Lung (tissue), 12 donors: Measurements from ENCODE around the gene PLD6. TPM values are rescaled to one million over a fixed set of nuclear protein-coding genes. Genes with fewer than 3 reads are reported as not detected.

Experiments
- ATAC-seq: fragments of 200-7000 bp; cut with Tn5 transposase; one replicate; pipeline ENCODE4 v1.9.1; 2020; ENCODE audit warnings: moderate number of reproducible peaks; ENCODE audit not compliant: insufficient read depth, low FRiP score
- DNase-seq, 3 donors: peaks; one replicate each; pipeline ENCODE4 v3.0.0-alpha.2; 2013 to 2017
- H3K27ac ChIP-seq, 2 donors: one replicate each; pipeline ENCODE4 v1.5.1; 2013; ENCODE audit warnings: mild to moderate bottlenecking in 2 of 2, moderate library complexity in 2 of 2, control low read depth in 1 of 2, inconsistent platforms in 1 of 2, low read depth in 1 of 2, low read length in 1 of 2
- H3K27me3 ChIP-seq, 3 donors: one replicate each; pipeline ENCODE4 v1.5.1; 2013; ENCODE audit warnings: low read length in 2 of 3; ENCODE audit not compliant: control insufficient read depth in 3 of 3, insufficient read depth in 3 of 3
- H3K36me3 ChIP-seq, 4 donors: one replicate each; pipeline ENCODE4 v1.5.1; 2013; ENCODE audit warnings: low read length in 4 of 4, mild to moderate bottlenecking in 1 of 4, moderate library complexity in 1 of 4; ENCODE audit not compliant: control insufficient read depth in 4 of 4, insufficient read depth in 4 of 4
- H3K4me1 ChIP-seq, 5 donors: one replicate each; pipeline ENCODE4 v1.5.1; 2013; ENCODE audit warnings: low read length in 5 of 5, mild to moderate bottlenecking in 2 of 5, moderate library complexity in 1 of 5; ENCODE audit not compliant: control insufficient read depth in 5 of 5, insufficient read depth in 5 of 5
- H3K4me3 ChIP-seq: one replicate; pipeline ENCODE4 v1.5.1; 2013; ENCODE audit warnings: mild to moderate bottlenecking, control low read depth, moderate library complexity
- H3K9ac ChIP-seq, 2 donors: one replicate each; pipeline ENCODE4 v1.5.1; 2013; ENCODE audit warnings: low read length in 2 of 2, control low read depth in 1 of 2; ENCODE audit not compliant: insufficient read depth in 1 of 2
- H3K9me3 ChIP-seq, 4 donors: one replicate each; pipeline ENCODE4 v1.5.1; 2013; ENCODE audit warnings: low read length in 3 of 4, mild to moderate bottlenecking in 1 of 4, moderate library complexity in 1 of 4; ENCODE audit not compliant: control insufficient read depth in 4 of 4, insufficient read depth in 3 of 4
- WGBS, 2 donors: extraction: QIAGEN DNeasy Blood & Tissue Kit; methylation state at CpG; one replicate each; pipeline ENCODE4 v1.1.7; 2013; 5-methylcytosine and 5-hydroxymethylcytosine counted together
- polyA plus RNA-seq, 2 donors: library from polyadenylated mRNA; stranded (reverse); fragments of 200-250 nt; gene quantifications; one replicate each; pipeline ENCODE4 v1.2.1, GENCODE V29; 2013
- total RNA-seq, 2 donors: library from RNA; depleted of rRNA in 1 of 2; stranded (reverse); fragments of >200 nt in 1 of 2; gene quantifications; one replicate each; pipeline ENCODE4 v1.2.1, GENCODE V29; 2014 to 2021
- TF ChIP-seq, protein P1 (sequence below): IDR thresholded peaks from 2 replicates; pipeline ENCODE4 v1.5.1; 2012; ENCODE audit warnings: mild to moderate bottlenecking; ENCODE audit errors: control extremely low read depth, extremely low read depth
- donor health status: control.
- donor health status: control.
- donor health status: Bipolar disorder and iron deficiency.
- donor health status: healthy.
- donor health status: DM: yes; HTN: yes; CAD: no.

PLD6 gene
- total and polyA plus RNA-seq, 4 donors, result 3.2 to 7.7 (median 5.2) TPM

DNA sequence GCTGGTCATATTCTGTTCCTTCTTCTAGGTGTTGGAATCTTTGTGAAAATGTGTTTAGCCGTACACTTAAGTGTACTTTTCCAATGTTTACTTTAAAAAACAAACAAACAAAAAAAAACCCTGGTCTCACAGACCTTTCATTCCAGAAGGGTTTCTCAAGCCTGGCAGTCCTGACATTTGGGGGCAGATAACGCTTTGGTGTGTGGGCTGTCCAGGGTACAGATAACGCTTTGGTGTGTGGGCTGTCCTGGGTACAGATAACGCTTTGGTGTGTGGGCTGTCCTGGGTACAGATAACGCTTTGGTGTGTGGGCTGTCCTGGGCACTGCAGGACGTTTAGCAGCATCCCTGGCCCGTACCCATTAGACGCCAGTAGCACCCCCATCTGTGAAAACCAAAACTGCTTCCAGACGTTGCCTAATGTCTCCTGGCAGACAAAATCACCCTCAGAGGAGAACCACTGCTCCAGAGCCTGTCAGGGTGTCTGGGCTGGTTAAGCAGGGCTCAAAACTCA is 46.1 kb upstream of the PLD6 start:
- 83 to 84% methylated on average over 9 of the region's 9 CpGs for WGBS, 2 donors
- Histone ChIP-seq H3K27me3 (no peaks in the 10 kb centered on the region), H3K27ac (no peak overlapping the region), H3K9ac (no peak overlapping the region), H3K9me3 (no peaks in the 10 kb centered on the region), H3K4me3 (no peak overlapping the region), H3K36me3 (peaks cover 30 to 44% (median 43%) of the 10 kb centered on the region in 4 donors), H3K4me1 (no peaks in the 10 kb centered on the region)
- DNase-seq (no peak), ATAC-seq (no peak)
- TF ChIP-seq, protein P1, sequence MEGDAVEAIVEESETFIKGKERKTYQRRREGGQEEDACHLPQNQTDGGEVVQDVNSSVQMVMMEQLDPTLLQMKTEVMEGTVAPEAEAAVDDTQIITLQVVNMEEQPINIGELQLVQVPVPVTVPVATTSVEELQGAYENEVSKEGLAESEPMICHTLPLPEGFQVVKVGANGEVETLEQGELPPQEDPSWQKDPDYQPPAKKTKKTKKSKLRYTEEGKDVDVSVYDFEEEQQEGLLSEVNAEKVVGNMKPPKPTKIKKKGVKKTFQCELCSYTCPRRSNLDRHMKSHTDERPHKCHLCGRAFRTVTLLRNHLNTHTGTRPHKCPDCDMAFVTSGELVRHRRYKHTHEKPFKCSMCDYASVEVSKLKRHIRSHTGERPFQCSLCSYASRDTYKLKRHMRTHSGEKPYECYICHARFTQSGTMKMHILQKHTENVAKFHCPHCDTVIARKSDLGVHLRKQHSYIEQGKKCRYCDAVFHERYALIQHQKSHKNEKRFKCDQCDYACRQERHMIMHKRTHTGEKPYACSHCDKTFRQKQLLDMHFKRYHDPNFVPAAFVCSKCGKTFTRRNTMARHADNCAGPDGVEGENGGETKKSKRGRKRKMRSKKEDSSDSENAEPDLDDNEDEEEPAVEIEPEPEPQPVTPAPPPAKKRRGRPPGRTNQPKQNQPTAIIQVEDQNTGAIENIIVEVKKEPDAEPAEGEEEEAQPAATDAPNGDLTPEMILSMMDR, result no peak

DNA sequence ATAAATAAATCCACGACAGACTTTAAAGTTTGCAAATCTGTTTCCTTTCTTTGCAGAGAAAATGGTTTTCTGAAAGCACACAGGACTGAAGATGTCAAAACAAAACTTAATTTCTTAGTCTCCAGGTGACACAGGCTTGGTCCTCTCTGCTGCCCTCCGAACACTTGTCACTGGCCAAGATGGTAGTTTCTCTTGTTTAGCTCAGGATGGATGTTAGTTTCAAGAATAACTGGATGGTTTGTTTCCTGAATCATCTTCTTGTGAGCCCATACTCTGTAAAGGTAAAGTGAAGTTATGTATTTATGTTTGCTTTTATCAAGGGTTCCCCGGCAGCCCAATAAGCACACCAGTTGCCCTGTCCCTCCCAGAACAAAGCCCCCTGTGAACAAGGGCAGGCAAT is 40.7 kb upstream of the PLD6 start:
- peaks cover 15 to 28% (median 24%) of the 10 kb centered on the region in 4 donors for H3K36me3 ChIP-seq
- DNase-seq, result no peak
- TF ChIP-seq, protein P1, result no peak
- no peak overlapping the region for H3K4me3 ChIP-seq
- no peaks in the 10 kb centered on the region for H3K27me3 ChIP-seq
- H3K9ac ChIP-seq, result no peak overlapping the region
- H3K9me3 ChIP-seq, result no peaks in the 10 kb centered on the region
- 88 to 96% methylated on average over 3 of the region's 3 CpGs for WGBS, 2 donors
- no peaks in the 10 kb centered on the region for H3K4me1 ChIP-seq
- no peak for ATAC-seq
- H3K27ac ChIP-seq, result no peak overlapping the region

DNA sequence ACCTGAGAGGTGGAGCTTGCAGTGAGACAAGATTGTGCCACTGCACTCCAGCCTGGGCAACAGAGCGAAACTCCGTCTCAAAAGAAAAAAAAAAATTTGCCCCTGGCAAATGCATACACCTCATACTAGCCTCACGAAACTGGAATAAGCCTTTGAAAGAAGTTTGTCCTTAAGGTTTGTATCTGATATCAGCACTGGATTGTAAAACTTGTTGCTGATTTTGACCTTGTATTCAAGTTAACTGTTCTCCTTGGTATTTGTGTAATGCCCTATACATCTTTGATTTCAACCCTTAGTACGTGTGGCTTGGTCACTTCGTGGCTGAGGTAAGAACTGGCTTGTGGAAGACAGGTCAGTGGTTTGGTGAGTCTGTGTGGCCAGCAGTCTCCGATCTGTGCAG is 37.0 kb upstream of the PLD6 start:
- H3K4me1 ChIP-seq, result no peaks in the 10 kb centered on the region
- 94 to 95% methylated on average over 6 of the region's 6 CpGs for WGBS, 2 donors

More for the DNA sequence above, 37.0 kb upstream of the PLD6 start:
- no peak for DNase-seq
- Histone ChIP-seq H3K9ac (no peak overlapping the region), H3K36me3 (peaks cover 9 to 19% (median 14%) of the 10 kb centered on the region in 4 donors), H3K27ac (no peak overlapping the region), H3K27me3 (no peaks in the 10 kb centered on the region), H3K4me3 (no peak overlapping the region), H3K9me3 (no peaks in the 10 kb centered on the region)
- no peak for ATAC-seq
- TF ChIP-seq, protein P1, result no peak
